Uterus (tissue), 2 donors: ENCODE measurements around the gene ALOX15.

ENCODE experiments used
- CTCF ChIP-seq, 4 experiments: fragments of 200-600 bp in 2 of 4; fragments of 450-650 bp in 2 of 4; sonication (generic) in 2 of 4; IDR thresholded peaks; one replicate each; pipeline ENCODE4 v1.5.1; 2016 to 2019; ENCODE audit warnings: antibody characterized with exemption in 4 of 4, mild to moderate bottlenecking in 2 of 4, moderate library complexity in 1 of 4
- POLR2A ChIP-seq, 2 donors: fragments of 450-650 bp; IDR thresholded peaks; one replicate each; pipeline ENCODE4 v1.6.1; 2016; ENCODE audit warnings: antibody characterized with exemption in 2 of 2, mild to moderate bottlenecking in 1 of 2, moderate library complexity in 1 of 2

GRCh38 chr17:4593021-4593421, 48.5 kb downstream of the ALOX15 start:
- TF ChIP-seq CTCF (IDR thresholded peaks at IDR 0.05) (no peak), POLR2A (IDR thresholded peaks at IDR 0.05) (no peak)
